Esophagus squamous epithelium (tissue), 4 donors: ENCODE measurements around the gene DCUN1D4.

Experiments used
- CTCF ChIP-seq, 6 experiments: fragments of 450-650 bp in 4 of 6; fragments of 200-600 bp in 2 of 6; sonication (generic) in 2 of 6; IDR thresholded peaks; one replicate each; pipeline ENCODE4 v1.5.1; 2016 to 2019; ENCODE audit warnings: antibody characterized with exemption in 6 of 6, mild to moderate bottlenecking in 4 of 6, moderate library complexity in 4 of 6
- POLR2A ChIP-seq, 4 donors: fragments of 450-650 bp; IDR thresholded peaks; one replicate each; pipeline ENCODE4 v1.6.1; 2017; ENCODE audit warnings: antibody characterized with exemption in 4 of 4, mild to moderate bottlenecking in 4 of 4, moderate library complexity in 3 of 4

DNA sequence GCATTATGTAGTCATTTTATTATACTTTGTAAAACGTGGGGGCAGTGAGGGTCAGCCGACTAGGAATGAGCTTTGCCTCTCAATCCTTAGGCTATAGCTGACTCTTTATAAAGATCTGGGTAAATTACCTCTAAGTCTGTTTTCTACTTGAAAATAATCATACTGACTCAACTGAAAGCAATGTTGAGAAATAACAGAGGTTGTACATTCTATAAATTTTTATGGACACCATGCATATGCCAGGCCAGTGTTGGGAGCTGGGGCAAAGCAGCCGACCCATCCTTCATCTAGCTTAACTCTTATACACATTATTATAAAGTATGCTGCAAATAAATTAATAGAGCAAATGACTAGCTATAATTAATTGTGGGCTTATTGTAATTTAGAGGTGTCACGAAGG lies 2.2 kb upstream of the DCUN1D4 start:
- TF ChIP-seq CTCF (IDR thresholded peaks at IDR 0.05) (no peak), POLR2A (IDR thresholded peaks at IDR 0.05) (no peak)
